Activated CD8-positive, alpha-beta T cell treated with anti-CD3 and anti-CD28 coated beads, Interleukin-2, amount 10 ng/mL, durations not matched to agents 7 days and 5 days (primary cell): ENCODE results near the gene TUBA4B. TPM values are rescaled to one million over a fixed set of nuclear protein-coding genes. Genes with fewer than 3 reads are reported as not detected.

Experiments used
- ATAC-seq: fragments of 150-1000 bp; cut with Tn5 transposase; one replicate; pipeline ENCODE4 v1.10.0; 2021; ENCODE audit warnings: moderate library complexity
- CTCF ChIA-PET: fragments of 350-600 bp; sonication (Branson Sonifier 250); formaldehyde crosslinking; loops from one replicate; lab custom pipeline; 2021; ENCODE audit warnings: antibody characterized with exemption; lab: Charles Lee
- POLR2A ChIA-PET: fragments of 350-600 bp; sonication (Branson Sonifier 250); formaldehyde crosslinking; loops from one replicate; lab custom pipeline; 2021; ENCODE audit warnings: antibody characterized with exemption; lab: Charles Lee
- DNase-seq: peaks from one replicate; pipeline ENCODE4 v3.0.0-alpha.2; 2020
- H3K27ac Mint-ChIP-seq: one replicate; pipeline ENCODE4 v1.8.0; 2021; ENCODE audit warnings: mild to moderate bottlenecking, mixed read lengths
- H3K27me3 Mint-ChIP-seq: one replicate; pipeline ENCODE4 v1.8.0; 2021; ENCODE audit warnings: low read depth, mixed read lengths
- H3K36me3 Mint-ChIP-seq: one replicate; pipeline ENCODE4 v1.8.0; 2021; ENCODE audit warnings: low read depth, mixed read lengths
- H3K4me1 Mint-ChIP-seq: one replicate; pipeline ENCODE4 v1.8.0; 2021; ENCODE audit warnings: low read depth, mixed read lengths
- H3K4me3 Mint-ChIP-seq: one replicate; pipeline ENCODE4 v1.8.0; 2021; ENCODE audit warnings: mild to moderate bottlenecking, mixed read lengths
- H3K9me3 Mint-ChIP-seq: one replicate; pipeline ENCODE4 v1.8.0; 2022; ENCODE audit warnings: mixed read lengths; ENCODE audit not compliant: insufficient read depth
- total RNA-seq, 2 experiments: library from RNA; stranded (reverse); gene quantifications; one replicate each; pipeline ENCODE4 v1.2.3, GENCODE V29; 2021

The TUBA4B gene
- total RNA-seq, 2 experiments from 2014 or later = not detected

DNA sequence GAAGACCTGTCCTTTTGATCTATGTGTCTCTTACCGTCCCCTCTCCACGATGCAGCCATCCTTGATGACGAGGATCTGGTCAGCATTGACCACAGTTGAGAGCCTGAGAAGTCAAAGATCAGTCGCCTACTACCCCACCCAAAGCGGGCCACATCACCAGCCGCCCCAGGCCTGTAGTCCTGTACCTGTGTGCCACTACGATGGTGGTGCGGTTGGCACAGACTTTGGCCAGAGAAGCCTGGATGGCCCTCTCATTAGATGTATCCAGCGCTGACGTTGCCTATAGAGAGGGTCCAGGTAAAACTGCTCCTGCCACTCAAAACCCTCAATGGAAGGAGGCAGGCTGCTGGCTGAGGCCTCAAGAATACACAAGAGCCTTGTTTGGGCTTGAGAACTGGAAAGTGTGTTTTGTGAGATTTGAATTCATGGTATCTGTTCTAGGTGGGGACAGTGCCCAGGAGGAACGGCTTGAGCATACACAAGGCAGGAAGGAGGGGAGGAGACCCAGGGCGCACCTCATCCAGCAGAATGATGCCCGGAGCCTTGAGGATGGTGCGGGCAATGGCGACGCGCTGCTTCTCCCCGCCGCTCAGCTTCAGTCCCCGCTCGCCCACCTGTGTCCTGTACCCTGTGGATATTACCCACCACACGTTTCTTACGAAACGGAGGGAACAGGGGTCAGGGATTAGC, 42.7 kb upstream of the TUBA4B start:
- Mint-ChIP-seq H3K27me3 (no peaks in the 10 kb centered on the region), H3K27ac (peak overlapping the region; percentile 81), H3K36me3 (peaks cover 52% of the 10 kb centered on the region), H3K9me3 (no peaks in the 10 kb centered on the region), H3K4me3 (no peak overlapping the region), H3K4me1 (peaks cover 65% of the 10 kb centered on the region)
- DNase-seq = no peak
- CTCF ChIA-PET = interaction anchor here (1.2 to 4.6 kb wide), 11 partner anchors 9 to 85 kb away, joined by 4 to 49 read pairs (median 11); partner anchors contain the start of genes ABCB6, CNPPD1, GLB1L and NHEJ1
- no peak for ATAC-seq
- POLR2A ChIA-PET = interaction anchor here (1.6 to 5.3 kb wide), 2 partner anchors 34 to 37 kb away, joined by 7 to 49 read pairs; partner anchors contain the start of genes CNPPD1 and RETREG2

- no peak for ATAC-seq
- Mint-ChIP-seq H3K4me3 (no peak overlapping the region), H3K27me3 (no peaks in the 10 kb centered on the region), H3K27ac (peak overlapping the region; percentile 81), H3K9me3 (no peaks in the 10 kb centered on the region), H3K4me1 (peaks cover 61% of the 10 kb centered on the region), H3K36me3 (peaks cover 52% of the 10 kb centered on the region)
- CTCF ChIA-PET = interaction anchor here (0.6 to 3.8 kb wide), 17 partner anchors 9 to 84 kb away, joined by 3 to 41 read pairs (median 7); partner anchors contain the start of genes ABCB6, CNPPD1, NHEJ1 and SLC23A3
- POLR2A ChIA-PET = interaction anchor here (0.6 to 1.5 kb wide), 5 partner anchors 29 to 51 kb away, joined by 3 to 6 read pairs (median 4); partner anchors contain the start of gene CNPPD1
- DNase-seq = no peak
Measured at GRCh38 chr2:219210886-219211362, 42.1 kb upstream of the TUBA4B start.

- H3K4me1 Mint-ChIP-seq = peaks cover 57% of the 10 kb centered on the region
- no peak overlapping the region for H3K4me3 Mint-ChIP-seq
Measured at GRCh38 chr2:219213026-219213415, 40.0 kb upstream of the TUBA4B start.

DNA sequence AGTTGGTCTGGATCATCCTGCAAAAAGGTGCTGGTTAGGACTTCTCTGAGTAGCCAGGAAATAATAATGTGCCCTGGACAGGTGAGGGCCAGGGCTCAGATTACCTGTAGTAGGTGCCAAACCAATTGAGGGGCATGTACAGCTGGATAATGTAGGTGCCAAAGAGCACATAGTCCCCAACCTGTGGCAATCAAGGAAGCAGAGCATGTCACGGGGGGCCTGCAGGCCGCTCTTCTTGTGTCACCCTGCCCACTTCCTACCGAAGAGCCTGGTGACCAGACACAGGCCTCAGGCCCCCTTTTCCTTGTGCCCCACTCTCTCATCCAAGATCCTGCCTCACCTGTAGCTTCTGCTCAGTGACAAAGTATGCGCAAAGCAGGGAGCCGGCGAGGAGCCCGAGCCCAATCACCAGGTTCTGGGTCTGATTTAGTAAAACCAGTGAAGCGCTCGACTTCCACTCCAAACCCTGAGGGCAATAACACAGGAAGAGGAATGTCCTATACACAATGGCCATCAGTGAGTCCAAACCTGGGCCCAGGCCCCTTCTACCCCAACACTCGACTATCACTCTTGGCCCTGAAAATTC, 39.5 kb upstream of the TUBA4B start:
- DNase-seq (no peak), ATAC-seq (no peak)
- ChIA-PET CTCF (interaction anchor here (1.0 to 3.4 kb wide), 4 partner anchors 14 to 57 kb away, joined by 3 to 41 read pairs (median 5); partner anchors contain the start of genes NHEJ1 and SLC23A3), POLR2A (interaction anchor here (0.6 kb wide), 1 partner anchor 804 kb away, joined by 3 read pairs; no protein-coding TSS in a partner anchor)
- peaks cover 41% of the 10 kb centered on the region for H3K36me3 Mint-ChIP-seq
- no peaks in the 10 kb centered on the region for H3K9me3 Mint-ChIP-seq
- H3K27ac Mint-ChIP-seq = no peak overlapping the region
- no peak overlapping the region for H3K4me3 Mint-ChIP-seq
- H3K27me3 Mint-ChIP-seq = no peaks in the 10 kb centered on the region
- H3K4me1 Mint-ChIP-seq = peaks cover 53% of the 10 kb centered on the region

More at GRCh38 chr2:219213026-219213415, 40.0 kb upstream of the TUBA4B start:
- no peaks in the 10 kb centered on the region for H3K9me3 Mint-ChIP-seq
- POLR2A ChIA-PET = interaction anchor here (0.6 to 0.7 kb wide), 2 partner anchors 37 to 804 kb away, joined by 3 to 4 read pairs; partner anchors contain the start of gene CNPPD1
- H3K36me3 Mint-ChIP-seq = peaks cover 46% of the 10 kb centered on the region
- no peaks in the 10 kb centered on the region for H3K27me3 Mint-ChIP-seq
- DNase-seq = no peak
- no peak overlapping the region for H3K27ac Mint-ChIP-seq
- ATAC-seq = no peak
- CTCF ChIA-PET = interaction anchor here (1.0 to 3.4 kb wide), 6 partner anchors 15 to 216 kb away, joined by 3 to 41 read pairs (median 5); partner anchors contain the start of genes NHEJ1 and SLC23A3

GRCh38 chr2:219214141-219214540, 38.9 kb upstream of the TUBA4B start:
- no peaks in the 10 kb centered on the region for H3K9me3 Mint-ChIP-seq
- peaks cover 36% of the 10 kb centered on the region for H3K36me3 Mint-ChIP-seq
- peaks cover 51% of the 10 kb centered on the region for H3K4me1 Mint-ChIP-seq
- H3K4me3 Mint-ChIP-seq = no peak overlapping the region
- POLR2A ChIA-PET = no interaction called here
- H3K27me3 Mint-ChIP-seq = no peaks in the 10 kb centered on the region
- DNase-seq (no peak), ATAC-seq (no peak)
- CTCF ChIA-PET = interaction anchor here (1.2 to 1.6 kb wide), 2 partner anchors 14 to 57 kb away, joined by 3 to 4 read pairs; no protein-coding TSS in a partner anchor
- H3K27ac Mint-ChIP-seq = no peak overlapping the region

DNA sequence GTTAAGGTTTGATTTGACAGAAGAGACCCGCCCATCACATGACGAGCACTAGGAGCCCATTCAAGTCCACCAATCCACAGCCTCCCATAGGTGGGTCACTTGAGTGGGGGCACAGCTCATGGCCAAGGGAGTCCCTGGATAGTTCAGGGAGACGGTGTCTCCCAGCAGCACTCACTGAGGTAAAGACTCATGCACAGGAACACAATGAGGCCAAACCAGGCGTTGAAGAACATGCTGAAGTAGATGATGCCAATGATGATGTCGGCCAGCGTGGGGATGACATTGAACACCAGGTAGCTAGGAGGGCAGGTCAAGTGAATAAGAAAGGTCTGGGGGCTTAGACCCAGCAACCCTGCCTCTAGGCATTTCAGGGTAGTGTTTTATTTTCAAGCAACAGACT, 38.3 kb upstream of the TUBA4B start:
- Mint-ChIP-seq H3K27me3 (no peaks in the 10 kb centered on the region), H3K4me3 (no peak overlapping the region), H3K27ac (no peak overlapping the region), H3K9me3 (no peaks in the 10 kb centered on the region), H3K4me1 (peaks cover 50% of the 10 kb centered on the region), H3K36me3 (peaks cover 36% of the 10 kb centered on the region)
- CTCF ChIA-PET = interaction anchor here (1.2 to 5.9 kb wide), 3 partner anchors 44 to 58 kb away, joined by 3 to 25 read pairs (median 8); partner anchors contain the start of gene NHEJ1
- no peak for ATAC-seq
- no peak for DNase-seq
- POLR2A ChIA-PET = no interaction called here

- Mint-ChIP-seq H3K9me3 (no peaks in the 10 kb centered on the region), H3K36me3 (peaks cover 37% of the 10 kb centered on the region), H3K27ac (peak overlapping the region; percentile 46), H3K4me1 (peaks cover 38% of the 10 kb centered on the region), H3K27me3 (no peaks in the 10 kb centered on the region), H3K4me3 (no peak overlapping the region)
- POLR2A ChIA-PET = interaction anchor here (0.9 to 1.8 kb wide), 5 partner anchors 11 to 40 kb away, joined by 3 to 5 read pairs (median 3); partner anchors contain the start of genes ATG9A, CNPPD1 and TUBA4A
- CTCF ChIA-PET = interaction anchor here (0.8 to 5.9 kb wide), 6 partner anchors 10 to 79 kb away, joined by 3 to 25 read pairs (median 8); partner anchors contain the start of genes ATG9A, NHEJ1 and ZFAND2B
- no peak for ATAC-seq
- no peak for DNase-seq
Measured at GRCh38 chr2:219215871-219216534, 37.0 kb upstream of the TUBA4B start.

- Mint-ChIP-seq H3K27ac (peak overlapping the region; percentile 36), H3K9me3 (no peaks in the 10 kb centered on the region), H3K27me3 (no peaks in the 10 kb centered on the region), H3K4me1 (peaks cover 33% of the 10 kb centered on the region), H3K36me3 (peaks cover 38% of the 10 kb centered on the region), H3K4me3 (no peak overlapping the region)
- DNase-seq (no peak), ATAC-seq (no peak)
- POLR2A ChIA-PET = interaction anchor here (0.9 to 1.8 kb wide), 5 partner anchors 10 to 40 kb away, joined by 3 to 5 read pairs (median 3); partner anchors contain the start of genes ATG9A, CNPPD1 and TUBA4A
- CTCF ChIA-PET = interaction anchor here (0.8 to 5.9 kb wide), 7 partner anchors 10 to 79 kb away, joined by 3 to 25 read pairs (median 7); partner anchors contain the start of genes ATG9A, NHEJ1 and ZFAND2B
Measured at GRCh38 chr2:219216535-219216915, 36.5 kb upstream of the TUBA4B start.

DNA sequence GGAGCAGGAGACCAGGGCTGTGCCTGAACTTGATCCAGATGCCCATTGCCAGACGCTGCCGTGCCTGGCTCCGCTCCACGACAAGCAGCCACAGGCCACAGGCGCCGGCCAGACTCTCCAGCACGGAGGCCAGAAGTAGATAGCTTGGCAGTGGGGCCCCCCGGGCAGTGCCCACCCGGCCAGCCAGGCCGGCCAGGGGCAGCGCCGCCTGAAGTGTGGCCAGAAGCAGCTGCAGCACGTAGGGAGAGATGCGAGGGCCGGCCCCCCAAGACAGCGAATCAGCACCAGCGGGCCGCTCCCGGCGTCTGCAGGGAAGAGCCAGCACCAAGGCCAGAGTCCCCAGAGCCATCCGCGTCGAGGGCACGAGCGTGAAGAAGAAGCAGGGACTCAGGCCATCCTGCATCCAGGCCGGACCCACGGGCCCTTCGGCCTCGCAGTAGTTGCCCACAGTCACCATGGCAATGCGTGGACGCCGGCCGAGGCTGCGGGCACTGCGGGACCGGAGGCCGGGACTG, 34.8 kb upstream of the TUBA4B start:
- Mint-ChIP-seq H3K4me3 (peak overlapping the region; percentile 77), H3K36me3 (peaks cover 41% of the 10 kb centered on the region), H3K27me3 (no peaks in the 10 kb centered on the region), H3K27ac (peak overlapping the region; percentile 75), H3K4me1 (peaks cover 27% of the 10 kb centered on the region), H3K9me3 (no peaks in the 10 kb centered on the region)
- ChIA-PET CTCF (interaction anchor here (1.5 to 5.9 kb wide), 7 partner anchors 9 to 77 kb away, joined by 3 to 25 read pairs (median 10); partner anchors contain the start of genes ATG9A, GLB1L, NHEJ1 and STK16), POLR2A (interaction anchor here (0.9 to 2.5 kb wide), 9 partner anchors 9 to 42 kb away, joined by 3 to 16 read pairs (median 5); partner anchors contain the start of genes ANKZF1, ATG9A, CNPPD1 and TUBA4A)
- DNase-seq = peak; percentile 50
- ATAC-seq = peak; percentile 61
